ENCODE data around the gene HAUS1.
"Not testable (repeated sequence)": the region's sequence is repeated elsewhere in the genome, so short reads cannot be mapped to it uniquely, and the experiment has no call there.

HAUS1 gene

GRCh38 chr18:46095532-46095931, 8.7 kb upstream of the HAUS1 start:
- DNase-seq = no peak

GRCh38 chr18:46096651-46097300, 7.4 kb upstream of the HAUS1 start:
- no peak for DNase-seq

- no peak for DNase-seq
Observed at GRCh38 chr18:46097431-46097800, 6.8 kb upstream of the HAUS1 start.

GRCh38 chr18:46097801-46098615, 6.2 kb upstream of the HAUS1 start, which contains the start of gene ATP5F1A:
ATP5F1A (minus strand) TSS chr18:46098296; CDS start chr18:46098231, 65 bp downstream.
- no peak for DNase-seq

GRCh38 chr18:46098616-46098933, 5.6 kb upstream of the HAUS1 start:
- no peak for DNase-seq

GRCh38 chr18:46099463-46099862, 4.7 kb upstream of the HAUS1 start:
- DNase-seq = no peak

- DNase-seq = no peak
Observed at GRCh38 chr18:46109386-46109785, 5.2 kb downstream of the HAUS1 start.

GRCh38 chr18:46110406-46110805, 6.2 kb downstream of the HAUS1 start:
- no peak for DNase-seq

GRCh38 chr18:46113751-46114150, 9.6 kb downstream of the HAUS1 start:
- DNase-seq = no peak

- DNase-seq = not testable (repeated sequence)
Observed at GRCh38 chr18:46126625-46127024, 22.4 kb downstream of the HAUS1 start.

GRCh38 chr18:46130061-46130460, 25.9 kb downstream of the HAUS1 start:
- no peak for DNase-seq

- not testable (repeated sequence) for DNase-seq
Observed at GRCh38 chr18:46130549-46130948, 26.4 kb downstream of the HAUS1 start.

- DNase-seq = no peak
Observed at GRCh38 chr18:46133534-46133933, 29.3 kb downstream of the HAUS1 start.

- DNase-seq = no peak
Observed at GRCh38 chr18:46134920-46135675, 30.9 kb downstream of the HAUS1 start.

GRCh38 chr18:46140173-46140572, 36.0 kb downstream of the HAUS1 start:
- no peak for DNase-seq

- DNase-seq = no peak
Observed at GRCh38 chr18:46141199-46141598, 37.0 kb downstream of the HAUS1 start.

GRCh38 chr18:46148810-46149209, 44.6 kb downstream of the HAUS1 start:
- DNase-seq = peak; percentile 13

GRCh38 chr18:46152436-46152807, 48.2 kb downstream of the HAUS1 start:
- DNase-seq = no peak

GRCh38 chr18:46152808-46153617, 48.8 kb downstream of the HAUS1 start:
- DNase-seq = no peak

GRCh38 chr18:46155641-46156051, 51.5 kb downstream of the HAUS1 start:
- no peak for DNase-seq

- no peak for DNase-seq
Observed at GRCh38 chr18:46156124-46156745, 52.0 kb downstream of the HAUS1 start.

- DNase-seq = no peak
Observed at GRCh38 chr18:46156843-46157242, 52.7 kb downstream of the HAUS1 start.

- DNase-seq = no peak
Observed at GRCh38 chr18:46158499-46158898, 54.3 kb downstream of the HAUS1 start.

Data from NCI-H1048 (cell line).